Astrocyte (in vitro differentiated cells and primary cell): ENCODE results near the gene PTH2R.

Experiments
- EZH2 ChIP-seq: IDR thresholded peaks from 2 replicates; pipeline ENCODE4 v1.6.1; 2012; ENCODE audit warnings: mild to moderate bottlenecking, low read length, inconsistent platforms; ENCODE audit not compliant: insufficient read depth
- TF ChIP-seq, protein P1 (sequence below): IDR thresholded peaks from 2 replicates; pipeline ENCODE4 v1.5.1; 2011; ENCODE audit warnings: low read depth, mild to moderate bottlenecking, inconsistent platforms, low read length, moderate library complexity; ENCODE audit not compliant: insufficient read depth

DNA sequence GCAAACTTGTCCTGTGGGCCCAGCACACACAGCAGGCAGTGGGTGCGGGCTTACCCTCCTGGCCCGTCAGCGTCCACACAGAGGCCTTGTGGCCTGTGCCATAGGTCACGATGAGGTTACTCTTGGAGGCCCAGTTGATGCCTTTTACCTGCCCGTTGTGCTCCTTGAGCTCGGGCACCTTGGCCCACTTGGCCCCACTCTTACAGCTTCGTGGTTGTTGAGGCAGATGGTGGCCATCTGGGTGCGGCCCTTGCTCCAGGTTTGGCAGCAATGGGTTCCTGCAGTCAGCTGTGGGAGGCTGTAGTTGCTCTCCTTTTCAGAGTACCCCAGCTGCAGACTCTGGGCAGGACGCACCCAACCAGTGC lies 45.5 kb upstream of the PTH2R start:
- no peak for TF ChIP-seq EZH2
- TF ChIP-seq, protein P1, sequence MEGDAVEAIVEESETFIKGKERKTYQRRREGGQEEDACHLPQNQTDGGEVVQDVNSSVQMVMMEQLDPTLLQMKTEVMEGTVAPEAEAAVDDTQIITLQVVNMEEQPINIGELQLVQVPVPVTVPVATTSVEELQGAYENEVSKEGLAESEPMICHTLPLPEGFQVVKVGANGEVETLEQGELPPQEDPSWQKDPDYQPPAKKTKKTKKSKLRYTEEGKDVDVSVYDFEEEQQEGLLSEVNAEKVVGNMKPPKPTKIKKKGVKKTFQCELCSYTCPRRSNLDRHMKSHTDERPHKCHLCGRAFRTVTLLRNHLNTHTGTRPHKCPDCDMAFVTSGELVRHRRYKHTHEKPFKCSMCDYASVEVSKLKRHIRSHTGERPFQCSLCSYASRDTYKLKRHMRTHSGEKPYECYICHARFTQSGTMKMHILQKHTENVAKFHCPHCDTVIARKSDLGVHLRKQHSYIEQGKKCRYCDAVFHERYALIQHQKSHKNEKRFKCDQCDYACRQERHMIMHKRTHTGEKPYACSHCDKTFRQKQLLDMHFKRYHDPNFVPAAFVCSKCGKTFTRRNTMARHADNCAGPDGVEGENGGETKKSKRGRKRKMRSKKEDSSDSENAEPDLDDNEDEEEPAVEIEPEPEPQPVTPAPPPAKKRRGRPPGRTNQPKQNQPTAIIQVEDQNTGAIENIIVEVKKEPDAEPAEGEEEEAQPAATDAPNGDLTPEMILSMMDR, result no peak
